ENCODE data around the gene TRPM3. TPM values are rescaled to one million over a fixed set of nuclear protein-coding genes. Genes with fewer than 3 reads are reported as not detected.

TRPM3 gene
- total RNA-seq, 2 experiments from 2014 or later: not detected

GRCh38 chr9:70517926-70518610 lies 603.4 kb downstream of the TRPM3 start:
- DNase-seq: no peak
- Mint-ChIP-seq H3K4me1 (peaks cover 18% of the 10 kb centered on the region), H3K36me3 (peaks cover under 1% of the 10 kb centered on the region), H3K4me3 (no peak overlapping the region), H3K9me3 (ENCODE audit: low read depth) (no peaks in the 10 kb centered on the region), H3K27ac (no peak overlapping the region), H3K27me3 (no peaks in the 10 kb centered on the region)
- CTCF ChIA-PET: interaction anchor here (1.2 kb wide), 1 partner anchor 41 kb away, joined by 3 read pairs; no protein-coding TSS in a partner anchor
- ATAC-seq: no peak

GRCh38 chr9:70514273-70514672 lies 607.1 kb downstream of the TRPM3 start:
- Mint-ChIP-seq H3K9me3 (ENCODE audit: low read depth) (peaks cover 3% of the 10 kb centered on the region), H3K36me3 (no peaks in the 10 kb centered on the region), H3K4me3 (no peak overlapping the region), H3K4me1 (peaks cover 5% of the 10 kb centered on the region), H3K27me3 (no peaks in the 10 kb centered on the region), H3K27ac (no peak overlapping the region)
- ATAC-seq: no peak
- no peak for DNase-seq
- CTCF ChIA-PET: interaction anchor here (1.3 kb wide), 1 partner anchor 10 kb away, joined by 3 read pairs; no protein-coding TSS in a partner anchor

GRCh38 chr9:70511858-70512257 lies 609.6 kb downstream of the TRPM3 start:
- CTCF ChIA-PET: interaction anchor here (1.0 kb wide), 1 partner anchor 8 kb away, joined by 3 read pairs; no protein-coding TSS in a partner anchor
- no peak overlapping the region for H3K27ac Mint-ChIP-seq
- ATAC-seq (no peak), DNase-seq (no peak)
- H3K36me3 Mint-ChIP-seq: no peaks in the 10 kb centered on the region
- no peak overlapping the region for H3K4me3 Mint-ChIP-seq
- H3K27me3 Mint-ChIP-seq: no peaks in the 10 kb centered on the region
- H3K4me1 Mint-ChIP-seq: no peaks in the 10 kb centered on the region
- peaks cover 3% of the 10 kb centered on the region for H3K9me3 Mint-ChIP-seq (ENCODE audit: low read depth)

- no peaks in the 10 kb centered on the region for H3K4me1 Mint-ChIP-seq
- DNase-seq (no peak), ATAC-seq (no peak)
- H3K27me3 Mint-ChIP-seq: peaks cover 5% of the 10 kb centered on the region
- H3K27ac Mint-ChIP-seq: no peak overlapping the region
- peaks cover 3% of the 10 kb centered on the region for H3K9me3 Mint-ChIP-seq (ENCODE audit: low read depth)
- no peak overlapping the region for H3K4me3 Mint-ChIP-seq
- no peaks in the 10 kb centered on the region for H3K36me3 Mint-ChIP-seq
- CTCF ChIA-PET: interaction anchor here (1.1 to 2.0 kb wide), 3 partner anchors 10 to 92 kb away, joined by 3 to 4 read pairs (median 4); no protein-coding TSS in a partner anchor
These were observed 611.2 kb downstream of the TRPM3 start for GRCh38 chr9:70510157-70510770.

GRCh38 chr9:70506159-70506558 lies 615.3 kb downstream of the TRPM3 start:
- Mint-ChIP-seq H3K27ac (no peak overlapping the region), H3K27me3 (peaks cover 5% of the 10 kb centered on the region), H3K4me3 (no peak overlapping the region), H3K36me3 (no peaks in the 10 kb centered on the region), H3K9me3 (ENCODE audit: low read depth) (peaks cover 3% of the 10 kb centered on the region), H3K4me1 (no peaks in the 10 kb centered on the region)
- ATAC-seq (no peak), DNase-seq (no peak)
- CTCF ChIA-PET: no interaction called here

GRCh38 chr9:70504834-70505233 lies 616.6 kb downstream of the TRPM3 start:
- no peak for ATAC-seq
- H3K9me3 Mint-ChIP-seq (ENCODE audit: low read depth): no peaks in the 10 kb centered on the region
- no peaks in the 10 kb centered on the region for H3K4me1 Mint-ChIP-seq
- H3K4me3 Mint-ChIP-seq: no peak overlapping the region
- no peaks in the 10 kb centered on the region for H3K36me3 Mint-ChIP-seq
- DNase-seq: no peak
- peaks cover 5% of the 10 kb centered on the region for H3K27me3 Mint-ChIP-seq
- no peak overlapping the region for H3K27ac Mint-ChIP-seq
- CTCF ChIA-PET: interaction anchor here (0.8 to 1.8 kb wide), 3 partner anchors 10 to 98 kb away, joined by 3 read pairs; no protein-coding TSS in a partner anchor

GRCh38 chr9:70502690-70503089 lies 618.7 kb downstream of the TRPM3 start:
- Mint-ChIP-seq H3K4me1 (no peaks in the 10 kb centered on the region), H3K27me3 (peaks cover 5% of the 10 kb centered on the region), H3K9me3 (ENCODE audit: low read depth) (no peaks in the 10 kb centered on the region), H3K36me3 (no peaks in the 10 kb centered on the region), H3K4me3 (no peak overlapping the region), H3K27ac (no peak overlapping the region)
- DNase-seq (no peak), ATAC-seq (no peak)
- CTCF ChIA-PET: no interaction called here

- no peak overlapping the region for H3K27ac Mint-ChIP-seq
- H3K36me3 Mint-ChIP-seq: no peaks in the 10 kb centered on the region
- H3K27me3 Mint-ChIP-seq: peaks cover 1% of the 10 kb centered on the region
These were observed 620.6 kb downstream of the TRPM3 start for GRCh38 chr9:70500793-70501192.

GRCh38 chr9:70499621-70500020 lies 621.8 kb downstream of the TRPM3 start:
- Mint-ChIP-seq H3K4me3 (no peak overlapping the region), H3K27me3 (no peaks in the 10 kb centered on the region), H3K4me1 (peaks cover 7% of the 10 kb centered on the region), H3K27ac (no peak overlapping the region), H3K36me3 (no peaks in the 10 kb centered on the region), H3K9me3 (ENCODE audit: low read depth) (no peaks in the 10 kb centered on the region)
- DNase-seq (no peak), ATAC-seq (no peak)
- CTCF ChIA-PET: no interaction called here

More at GRCh38 chr9:70500793-70501192, 620.6 kb downstream of the TRPM3 start:
- CTCF ChIA-PET: no interaction called here
- no peak overlapping the region for H3K4me3 Mint-ChIP-seq
- no peak for ATAC-seq
- no peaks in the 10 kb centered on the region for H3K9me3 Mint-ChIP-seq (ENCODE audit: low read depth)
- no peak for DNase-seq
- no peaks in the 10 kb centered on the region for H3K4me1 Mint-ChIP-seq

GRCh38 chr9:70498866-70499265 lies 622.6 kb downstream of the TRPM3 start:
- H3K4me1 Mint-ChIP-seq: peaks cover 12% of the 10 kb centered on the region
- peaks cover 4% of the 10 kb centered on the region for H3K27me3 Mint-ChIP-seq
- no peaks in the 10 kb centered on the region for H3K9me3 Mint-ChIP-seq (ENCODE audit: low read depth)
- H3K36me3 Mint-ChIP-seq: no peaks in the 10 kb centered on the region
- CTCF ChIA-PET: interaction anchor here (1.3 kb wide), 1 partner anchor 103 kb away, joined by 4 read pairs; no protein-coding TSS in a partner anchor
- ATAC-seq: no peak
- no peak for DNase-seq
- H3K27ac Mint-ChIP-seq: no peak overlapping the region
- no peak overlapping the region for H3K4me3 Mint-ChIP-seq

GRCh38 chr9:70496244-70496643 lies 625.2 kb downstream of the TRPM3 start:
- Mint-ChIP-seq H3K36me3 (no peaks in the 10 kb centered on the region), H3K27me3 (peaks cover 4% of the 10 kb centered on the region), H3K4me3 (no peak overlapping the region), H3K9me3 (ENCODE audit: low read depth) (no peaks in the 10 kb centered on the region), H3K4me1 (peaks cover 29% of the 10 kb centered on the region), H3K27ac (no peak overlapping the region)
- no peak for ATAC-seq
- CTCF ChIA-PET: interaction anchor here (1.3 kb wide), 1 partner anchor 31 kb away, joined by 3 read pairs; no protein-coding TSS in a partner anchor
- no peak for DNase-seq

- H3K36me3 Mint-ChIP-seq: no peaks in the 10 kb centered on the region
- ATAC-seq (no peak), DNase-seq (no peak)
- H3K9me3 Mint-ChIP-seq (ENCODE audit: low read depth): no peaks in the 10 kb centered on the region
- CTCF ChIA-PET: no interaction called here
- no peak overlapping the region for H3K27ac Mint-ChIP-seq
- peaks cover 4% of the 10 kb centered on the region for H3K27me3 Mint-ChIP-seq
- H3K4me1 Mint-ChIP-seq: peaks cover 30% of the 10 kb centered on the region
- H3K4me3 Mint-ChIP-seq: no peak overlapping the region
These were observed 625.9 kb downstream of the TRPM3 start for GRCh38 chr9:70495514-70495913.

GRCh38 chr9:70494221-70494620 lies 627.2 kb downstream of the TRPM3 start:
- Mint-ChIP-seq H3K27ac (no peak overlapping the region), H3K4me1 (peaks cover 32% of the 10 kb centered on the region), H3K9me3 (ENCODE audit: low read depth) (no peaks in the 10 kb centered on the region), H3K27me3 (peaks cover 4% of the 10 kb centered on the region), H3K36me3 (no peaks in the 10 kb centered on the region), H3K4me3 (no peak overlapping the region)
- ATAC-seq (no peak), DNase-seq (no peak)
- CTCF ChIA-PET: no interaction called here

- peaks cover 32% of the 10 kb centered on the region for H3K4me1 Mint-ChIP-seq
- H3K36me3 Mint-ChIP-seq: no peaks in the 10 kb centered on the region
- no peak overlapping the region for H3K27ac Mint-ChIP-seq
- no peaks in the 10 kb centered on the region for H3K9me3 Mint-ChIP-seq (ENCODE audit: low read depth)
- CTCF ChIA-PET: no interaction called here
- DNase-seq: no peak
- no peak overlapping the region for H3K4me3 Mint-ChIP-seq
- ATAC-seq: no peak
- H3K27me3 Mint-ChIP-seq: peaks cover 4% of the 10 kb centered on the region
These were observed 628.4 kb downstream of the TRPM3 start for GRCh38 chr9:70493029-70493428.

All from activated CD8-positive, alpha-beta memory T cell treated with anti-CD3 and anti-CD28 coated beads, Interleukin-2, amount 10 ng/mL, durations not matched to agents 7 days and 5 days (primary cell).